Measurements from ENCODE around the gene CCDC77.

GRCh38 chr12:367972-368371, 33.5 kb upstream of the CCDC77 start:
- TF ChIP-seq CTCF (IDR thresholded peaks at IDR 0.05) (no peak), POLR2A (IDR thresholded peaks at IDR 0.05) (no peak)
